Glutamatergic neuron (in vitro differentiated cells): ENCODE data around the gene CENPF. TPM values are rescaled to one million over a fixed set of nuclear protein-coding genes. Genes with fewer than 3 reads are reported as not detected.
"Not testable (repeated sequence)": the region's sequence is repeated elsewhere in the genome, so short reads cannot be mapped to it uniquely, and the experiment has no call there.

ENCODE experiments used
- DNase-seq: peaks from one replicate; pipeline ENCODE4 v3.0.0; 2022
- H3K27ac Mint-ChIP-seq: one replicate; pipeline ENCODE4 v1.8.0; 2020; ENCODE audit warnings: mild to moderate bottlenecking, mixed read lengths, inconsistent platforms; ENCODE audit not compliant: unreplicated experiment
- H3K27me3 Mint-ChIP-seq: one replicate; pipeline ENCODE4 v1.8.0; 2020; ENCODE audit warnings: mild to moderate bottlenecking, moderate library complexity, mixed read lengths, inconsistent platforms; ENCODE audit not compliant: unreplicated experiment
- H3K36me3 Mint-ChIP-seq: one replicate; pipeline ENCODE4 v1.8.0; 2020; ENCODE audit warnings: mild to moderate bottlenecking, mixed read lengths, inconsistent platforms; ENCODE audit not compliant: unreplicated experiment
- H3K4me1 Mint-ChIP-seq: one replicate; pipeline ENCODE4 v1.8.0; 2020; ENCODE audit warnings: mild to moderate bottlenecking, low read depth, mixed read lengths, inconsistent platforms; ENCODE audit not compliant: unreplicated experiment
- H3K4me3 Mint-ChIP-seq: one replicate; pipeline ENCODE4 v1.8.0; 2020; ENCODE audit warnings: mild to moderate bottlenecking, mixed read lengths, inconsistent platforms; ENCODE audit not compliant: unreplicated experiment
- H3K9me3 Mint-ChIP-seq: one replicate; pipeline ENCODE4 v1.8.0; 2020; ENCODE audit warnings: mild to moderate bottlenecking, moderate library complexity, mixed read lengths, inconsistent platforms; ENCODE audit not compliant: unreplicated experiment
- CTCF ChIP-seq: fragments of 200-600 bp; sonication (generic); IDR thresholded peaks from one replicate; pipeline ENCODE4 v1.5.0; 2021; ENCODE audit not compliant: partially characterized antibody, unreplicated experiment
- total RNA-seq: library from RNA; stranded (reverse); fragmentation: NEBNext Ultra II Directional; extraction: Animal tissue kit (Norgen Biotek cat#: 25700); gene quantifications from one replicate; pipeline ENCODE4 v1.2.1, GENCODE V29; 2021; ENCODE audit not compliant: unreplicated experiment

CENPF gene
- total RNA-seq, 1 donor from 2014 or later = 29.3 TPM

- Mint-ChIP-seq H3K4me1 (no peaks in the 10 kb centered on the region), H3K36me3 (no peaks in the 10 kb centered on the region), H3K27me3 (peaks cover 2% of the 10 kb centered on the region), H3K27ac (no peak overlapping the region), H3K4me3 (no peak overlapping the region), H3K9me3 (no peaks in the 10 kb centered on the region)
- DNase-seq = no peak
- TF ChIP-seq CTCF = no peak
Measured at GRCh38 chr1:214593158-214593557, 9.8 kb upstream of the CENPF start.

- TF ChIP-seq CTCF = no peak
- Mint-ChIP-seq H3K27ac (peak overlapping the region; percentile 48), H3K36me3 (no peaks in the 10 kb centered on the region), H3K4me3 (peak overlapping the region; percentile 93), H3K27me3 (peaks cover 4% of the 10 kb centered on the region), H3K9me3 (peaks cover 4% of the 10 kb centered on the region), H3K4me1 (peaks cover 6% of the 10 kb centered on the region)
- no peak for DNase-seq
Measured at GRCh38 chr1:214603819-214604252, 841 bp downstream of the CENPF start.

- no peak for DNase-seq
- H3K9me3 Mint-ChIP-seq = peaks cover 7% of the 10 kb centered on the region
- peaks cover 7% of the 10 kb centered on the region for H3K27me3 Mint-ChIP-seq
- H3K36me3 Mint-ChIP-seq = peaks cover 5% of the 10 kb centered on the region
- peak overlapping the region; percentile 13 for H3K27ac Mint-ChIP-seq
- H3K4me3 Mint-ChIP-seq = peak overlapping the region; percentile 93
- H3K4me1 Mint-ChIP-seq = peaks cover 6% of the 10 kb centered on the region
- no peak for TF ChIP-seq CTCF
Measured at GRCh38 chr1:214604523-214604922, 1.5 kb downstream of the CENPF start.

GRCh38 chr1:214605484-214605883 lies 2.5 kb downstream of the CENPF start:
- H3K36me3 Mint-ChIP-seq, H3K27me3 Mint-ChIP-seq, H3K27ac Mint-ChIP-seq, H3K9me3 Mint-ChIP-seq, DNase-seq, H3K4me1 Mint-ChIP-seq, H3K4me3 Mint-ChIP-seq: not testable (repeated sequence)

GRCh38 chr1:214605933-214606925 lies 3.2 kb downstream of the CENPF start:
- not testable (repeated sequence) for H3K27ac Mint-ChIP-seq, H3K4me3 Mint-ChIP-seq, H3K36me3 Mint-ChIP-seq, H3K27me3 Mint-ChIP-seq, H3K4me1 Mint-ChIP-seq, H3K9me3 Mint-ChIP-seq, DNase-seq

GRCh38 chr1:214607492-214608215 lies 4.7 kb downstream of the CENPF start:
- H3K4me1 Mint-ChIP-seq = not testable (repeated sequence)

GRCh38 chr1:214608216-214608783 lies 5.3 kb downstream of the CENPF start:
- not testable (repeated sequence) for H3K27ac Mint-ChIP-seq, H3K27me3 Mint-ChIP-seq, H3K9me3 Mint-ChIP-seq

More at GRCh38 chr1:214607492-214608215, 4.7 kb downstream of the CENPF start:
- H3K27me3 Mint-ChIP-seq, DNase-seq, H3K9me3 Mint-ChIP-seq, H3K4me3 Mint-ChIP-seq, H3K27ac Mint-ChIP-seq, H3K36me3 Mint-ChIP-seq: not testable (repeated sequence)

GRCh38 chr1:214608817-214609216 lies 5.8 kb downstream of the CENPF start:
- not testable (repeated sequence) for H3K4me3 Mint-ChIP-seq, H3K4me1 Mint-ChIP-seq, H3K27ac Mint-ChIP-seq, DNase-seq, H3K36me3 Mint-ChIP-seq, H3K9me3 Mint-ChIP-seq, H3K27me3 Mint-ChIP-seq

More at GRCh38 chr1:214608216-214608783, 5.3 kb downstream of the CENPF start:
- H3K4me1 Mint-ChIP-seq, H3K4me3 Mint-ChIP-seq, H3K36me3 Mint-ChIP-seq, DNase-seq: not testable (repeated sequence)
